ENCODE data around the gene ADCY1. TPM values are rescaled to one million over a fixed set of nuclear protein-coding genes. Genes with fewer than 3 reads are reported as not detected.

ADCY1 gene
- total RNA-seq, 2 donors from 2014 or later, result 0.87 to 1.2 TPM

GRCh38 chr7:45646207-45646821 is 72.1 kb downstream of the ADCY1 start:
- DNase-seq, result no peak
- intact Hi-C loops (cut with DNase I, micrococcal nuclease), result no loop called here

DNA sequence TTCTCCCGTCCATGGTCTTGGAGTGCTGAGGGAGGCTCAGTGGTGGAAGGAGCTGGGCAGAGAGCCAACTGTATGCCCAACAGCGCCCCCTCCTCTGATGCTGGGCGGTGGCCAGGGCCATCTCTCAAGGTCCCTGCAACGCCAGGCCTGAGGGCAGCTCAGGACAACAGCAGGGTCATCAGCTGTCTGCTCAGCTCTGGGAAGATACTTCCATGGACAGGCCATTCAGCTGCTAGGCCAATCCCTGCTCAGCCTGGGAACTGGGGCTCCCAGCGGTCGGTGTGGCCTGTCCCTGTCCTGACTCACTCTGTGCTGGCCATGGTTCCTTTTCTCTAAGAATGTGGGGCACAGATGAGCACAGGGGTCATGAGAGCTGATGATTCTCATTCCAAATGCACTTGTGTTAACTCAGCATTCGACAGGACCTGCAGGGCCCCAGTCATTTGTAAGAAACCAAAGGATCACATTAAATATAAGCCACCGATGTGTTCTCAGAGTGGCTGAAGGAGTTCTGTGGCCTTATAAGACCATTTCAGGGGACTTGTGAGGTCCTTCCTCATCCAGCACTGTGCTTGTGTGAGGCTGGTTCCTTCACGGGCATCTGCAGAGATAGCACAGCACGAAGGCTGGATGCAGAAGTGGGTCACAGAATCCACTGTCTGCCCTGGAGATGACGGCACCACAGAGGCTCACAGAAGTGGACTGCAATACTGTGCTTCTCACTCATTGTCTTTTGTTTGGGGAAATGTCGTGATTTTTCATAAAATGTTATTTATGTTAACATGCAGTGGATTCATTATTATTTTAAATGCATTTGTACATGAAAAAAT is 73.0 kb downstream of the ADCY1 start:
- intact Hi-C loops (cut with DNase I, micrococcal nuclease), result no loop called here
- ATAC-seq, result no peak
- no peak for DNase-seq

More at GRCh38 chr7:45646207-45646821, 72.1 kb downstream of the ADCY1 start:
- no peak for ATAC-seq

GRCh38 chr7:45647967-45648670 is 74.0 kb downstream of the ADCY1 start:
- intact Hi-C loops (cut with DNase I, micrococcal nuclease), result no loop called here
- ATAC-seq (no peak), DNase-seq (no peak)

- intact Hi-C loops (cut with DNase I, micrococcal nuclease), result no loop called here
- ATAC-seq (no peak), DNase-seq (no peak)
Observed at GRCh38 chr7:45648671-45648995, 74.5 kb downstream of the ADCY1 start.

GRCh38 chr7:45649560-45650346 is 75.6 kb downstream of the ADCY1 start:
- no peak for DNase-seq
- intact Hi-C loops (cut with DNase I, micrococcal nuclease), result no loop called here
- ATAC-seq, result no peak

DNA sequence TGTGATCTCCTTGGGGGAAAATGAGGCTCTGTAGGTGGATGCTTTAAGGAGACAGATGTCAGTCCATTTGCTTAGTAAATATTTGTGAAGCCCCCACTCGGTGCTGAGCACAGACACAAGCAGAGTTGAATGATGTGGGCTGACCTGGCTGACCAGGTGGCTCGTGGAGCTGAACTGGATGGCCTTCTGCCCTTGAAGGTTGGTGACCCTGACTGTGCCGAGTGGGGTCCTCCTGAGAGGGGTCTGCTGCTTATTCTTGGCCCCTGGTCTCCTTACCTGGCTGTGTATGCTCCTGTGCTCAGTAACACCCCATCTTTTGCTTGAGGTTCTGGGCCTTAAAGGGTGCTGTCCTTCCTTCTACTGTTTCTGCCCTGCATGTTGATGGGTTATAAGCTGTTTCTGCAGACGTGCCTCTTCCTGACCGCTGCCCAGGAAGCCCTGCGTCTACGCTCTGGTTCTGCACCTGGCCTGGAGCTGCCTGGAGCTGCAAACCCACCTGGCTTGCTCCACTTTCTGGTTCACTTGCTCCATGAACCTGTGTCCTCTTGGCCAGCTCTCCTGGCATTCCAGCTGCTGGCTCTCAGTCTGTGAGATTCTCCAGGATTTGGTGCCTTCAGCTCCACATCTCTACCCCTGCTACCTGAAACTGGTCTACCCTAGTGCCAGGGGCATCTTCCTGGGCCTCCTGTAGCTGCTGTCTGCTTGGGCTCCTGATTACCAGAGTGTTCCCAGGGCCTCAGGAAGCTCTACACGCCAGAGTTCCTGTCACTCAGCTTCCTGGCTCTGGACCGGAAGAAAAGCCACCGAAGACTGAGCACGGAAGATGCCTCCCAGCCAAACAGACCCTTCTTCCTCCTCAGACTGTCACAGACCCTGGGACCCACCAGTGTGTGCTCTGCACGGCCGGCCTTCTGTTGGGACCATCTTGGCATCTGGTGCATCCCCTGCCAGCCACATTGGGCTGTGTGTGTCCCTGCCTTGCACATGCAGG is 76.5 kb downstream of the ADCY1 start:
- intact Hi-C loops (cut with DNase I, micrococcal nuclease), result no loop called here
- no peak for ATAC-seq
- DNase-seq, result no peak

- DNase-seq (no peak), ATAC-seq (no peak)
- intact Hi-C loops (cut with DNase I, micrococcal nuclease), result no loop called here
Observed at GRCh38 chr7:45651540-45651939, 77.4 kb downstream of the ADCY1 start.

DNA sequence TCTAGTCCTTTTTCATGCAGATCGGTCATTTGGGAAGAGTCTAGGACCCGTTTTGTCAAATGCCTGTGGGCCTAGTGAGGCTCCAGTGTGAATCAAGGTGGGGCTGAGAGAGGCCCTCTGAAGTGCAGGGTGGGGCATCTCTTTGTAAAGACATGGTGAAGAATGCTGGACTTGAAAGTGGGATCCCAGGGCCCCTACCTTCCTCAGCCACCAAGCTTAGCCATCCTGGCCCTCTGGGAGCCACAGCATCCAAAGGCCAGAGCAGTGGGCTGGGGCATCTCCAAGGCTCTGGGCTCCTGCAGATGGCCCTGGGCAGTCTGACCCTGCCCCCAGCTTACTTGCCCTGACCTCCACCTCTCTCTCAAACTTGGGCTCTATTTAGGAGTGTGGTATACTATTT is 78.5 kb downstream of the ADCY1 start:
- DNase-seq (no peak), ATAC-seq (no peak)
- intact Hi-C loops (cut with DNase I, micrococcal nuclease), result no loop called here

- no peak for DNase-seq
- ATAC-seq, result no peak
- intact Hi-C loops (cut with DNase I, micrococcal nuclease), result no loop called here
Observed at GRCh38 chr7:45653209-45653907, 79.2 kb downstream of the ADCY1 start.

GRCh38 chr7:45654341-45654740 is 80.2 kb downstream of the ADCY1 start:
- ATAC-seq (no peak), DNase-seq (no peak)
- intact Hi-C loops (cut with DNase I, micrococcal nuclease), result no loop called here

GRCh38 chr7:45655539-45655938 is 81.4 kb downstream of the ADCY1 start:
- no peak for DNase-seq
- intact Hi-C loops (cut with DNase I, micrococcal nuclease), result no loop called here
- ATAC-seq, result no peak

DNA sequence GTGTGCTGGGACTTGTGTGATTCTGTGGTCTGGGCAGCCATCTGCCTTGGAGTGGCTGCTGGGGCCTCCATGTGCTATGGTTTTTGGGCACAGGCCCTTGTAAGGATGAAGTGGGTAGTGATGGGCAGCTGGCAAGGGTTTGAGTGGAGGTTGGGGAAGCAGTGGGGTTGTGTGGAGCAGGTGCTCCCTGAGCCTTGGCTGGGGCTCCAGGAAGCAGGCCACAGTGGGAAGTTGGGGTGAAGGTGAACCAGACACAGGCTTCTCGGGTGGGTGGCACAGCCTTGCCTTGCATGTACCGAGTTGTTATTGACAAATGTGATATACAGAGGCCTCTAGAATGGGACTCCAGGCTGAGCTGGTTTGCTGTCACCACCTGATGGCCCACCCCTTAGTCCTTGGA is 82.3 kb downstream of the ADCY1 start:
- DNase-seq (no peak), ATAC-seq (no peak)
- intact Hi-C loops (cut with DNase I, micrococcal nuclease), result no loop called here

DNA sequence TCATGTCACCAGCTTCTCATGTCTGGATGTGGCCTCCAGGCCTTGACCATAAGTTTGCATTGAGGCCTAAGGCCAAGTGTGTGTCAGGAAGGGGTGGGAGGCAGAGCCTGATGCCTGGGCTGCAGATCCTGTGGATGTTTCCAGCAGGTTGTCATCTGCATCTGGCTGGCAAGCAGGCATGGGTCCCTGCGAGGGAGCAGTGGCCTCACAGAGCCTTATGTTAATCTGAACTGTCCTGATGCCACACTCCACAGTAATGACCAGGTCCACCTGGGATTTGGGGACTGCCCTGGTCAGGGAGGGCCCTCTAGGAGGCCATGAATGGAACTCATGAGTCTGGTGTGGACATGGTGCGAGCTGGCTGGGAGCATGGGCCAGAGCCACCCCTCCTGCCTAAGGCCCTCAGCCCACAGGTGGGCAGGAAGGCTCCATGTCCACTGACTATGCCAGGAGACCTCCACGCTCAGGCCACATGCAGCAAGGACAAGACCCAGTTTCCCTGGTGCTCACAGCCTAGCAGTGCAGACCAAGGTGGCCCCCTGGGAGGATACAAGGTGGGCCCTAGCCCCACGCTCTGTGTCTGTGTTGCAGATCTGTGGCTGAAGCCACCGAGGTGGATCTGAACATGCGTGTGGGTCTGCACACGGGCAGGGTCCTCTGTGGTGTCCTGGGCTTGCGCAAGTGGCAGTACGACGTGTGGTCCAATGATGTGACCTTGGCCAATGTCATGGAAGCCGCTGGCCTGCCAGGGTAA is 83.1 kb downstream of the ADCY1 start:
- intact Hi-C loops (cut with DNase I, micrococcal nuclease), result no loop called here
- ATAC-seq (no peak), DNase-seq (no peak)

GRCh38 chr7:45657890-45658715 is 83.9 kb downstream of the ADCY1 start:
- no peak for ATAC-seq
- no peak for DNase-seq
- intact Hi-C loops (cut with DNase I, micrococcal nuclease), result no loop called here

GRCh38 chr7:45658716-45659495 is 84.7 kb downstream of the ADCY1 start:
- intact Hi-C loops (cut with DNase I, micrococcal nuclease), result no loop called here
- DNase-seq (no peak), ATAC-seq (no peak)

Data from left colon (tissue), 2 donors.